SH-SY5Y (cell line): ENCODE data around the gene STEAP1B.

Experiments used
- GATA2 ChIP-seq: IDR thresholded peaks from 2 replicates; pipeline ENCODE4 v1.6.1; 2011; ENCODE audit warnings: mild to moderate bottlenecking, low read depth, low read length
- GATA3 ChIP-seq: IDR thresholded peaks from 2 replicates; pipeline ENCODE4 v1.6.1; 2011; ENCODE audit warnings: low read depth, mild to moderate bottlenecking, low read length, moderate library complexity

GRCh38 chr7:22430457-22430856 is 69.5 kb downstream of the STEAP1B start:
- TF ChIP-seq GATA3 (no peak), GATA2 (no peak)
